ENCODE results near the gene TNRC6B.

TNRC6B gene

DNA sequence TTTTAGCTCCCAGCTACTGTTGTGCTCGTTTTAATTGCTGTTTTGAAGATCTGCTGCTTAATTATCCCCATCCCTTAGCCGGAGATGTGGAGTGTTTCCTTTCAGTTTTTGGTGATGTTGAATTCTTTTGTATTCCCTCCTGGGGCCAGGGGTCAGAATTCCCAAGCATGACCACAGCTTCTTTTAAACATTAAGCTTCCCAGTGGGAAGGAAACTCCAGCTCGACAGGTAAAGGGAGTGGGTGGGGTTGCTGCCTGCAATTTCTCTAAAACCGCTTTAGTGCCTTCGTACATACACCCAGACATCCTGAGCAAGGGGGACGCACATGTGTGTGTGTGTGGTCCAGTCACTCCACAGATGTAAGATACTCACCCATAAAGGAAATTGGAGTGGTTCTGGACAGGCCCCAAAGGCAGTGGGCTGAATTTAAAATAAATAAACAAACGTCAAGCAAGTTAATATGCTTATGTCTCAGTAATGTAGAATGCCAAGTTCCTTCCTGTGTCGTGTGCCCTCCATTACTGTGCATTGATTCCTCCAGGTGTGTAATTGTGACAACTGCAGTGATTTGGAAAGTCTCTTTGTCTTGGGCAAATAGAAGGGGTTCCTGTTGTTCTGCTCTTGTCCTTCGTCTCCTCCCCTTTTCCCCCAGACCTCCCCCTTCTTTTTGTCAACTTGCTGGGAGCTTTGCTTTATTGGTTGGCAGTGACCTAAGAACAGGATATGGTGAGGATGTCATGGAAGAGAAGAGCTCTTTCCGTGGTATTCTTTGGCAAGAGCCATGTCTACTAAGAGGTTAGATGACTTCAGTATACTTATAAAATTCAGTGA lies 149.4 kb downstream of the TNRC6B start:
- DNase-seq (ENCODE audit: low read depth), result no peak

DNA sequence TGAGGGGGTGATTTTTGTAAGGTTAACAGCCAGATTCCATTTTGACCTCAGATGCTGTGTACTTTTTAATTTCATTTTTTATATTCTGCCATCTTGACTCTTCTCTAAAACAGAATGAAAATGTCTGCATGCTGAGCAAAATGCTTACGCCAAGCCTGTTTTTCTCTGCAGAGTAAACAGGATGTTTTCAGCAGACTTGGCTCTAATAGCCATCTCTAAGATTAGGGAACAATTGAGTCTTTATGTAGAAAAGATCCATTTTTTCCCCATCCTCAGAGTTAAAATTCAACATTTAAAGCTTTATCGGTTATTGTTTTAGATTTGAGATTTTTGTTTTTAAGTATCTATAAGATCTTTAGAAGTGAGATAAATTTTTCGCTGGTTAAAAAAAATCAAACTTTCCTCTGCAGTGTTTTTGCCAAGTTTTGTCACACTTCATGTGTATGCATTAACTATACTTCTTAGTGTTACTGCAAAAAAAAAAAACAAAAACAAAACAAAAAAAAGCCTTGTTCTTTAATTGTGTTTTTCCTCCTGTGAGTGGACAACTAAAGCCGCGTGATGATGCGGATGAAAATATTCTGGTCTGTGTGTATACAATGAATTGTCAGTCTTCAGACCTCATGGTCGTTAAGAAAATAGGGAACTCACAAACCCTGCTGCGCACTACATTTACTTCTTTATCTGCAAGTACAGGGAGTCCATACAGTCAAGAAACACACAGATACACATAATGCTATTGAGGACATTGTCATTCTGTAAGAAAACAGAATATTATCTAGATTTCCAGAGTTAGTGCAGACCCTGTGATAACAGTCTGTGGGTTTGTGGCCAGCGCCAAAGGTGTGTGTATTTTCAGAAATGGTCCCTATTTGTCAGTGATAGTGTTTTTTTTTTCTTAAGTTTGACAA lies 151.1 kb downstream of the TNRC6B start:
- DNase-seq (ENCODE audit: low read depth), result no peak

DNA sequence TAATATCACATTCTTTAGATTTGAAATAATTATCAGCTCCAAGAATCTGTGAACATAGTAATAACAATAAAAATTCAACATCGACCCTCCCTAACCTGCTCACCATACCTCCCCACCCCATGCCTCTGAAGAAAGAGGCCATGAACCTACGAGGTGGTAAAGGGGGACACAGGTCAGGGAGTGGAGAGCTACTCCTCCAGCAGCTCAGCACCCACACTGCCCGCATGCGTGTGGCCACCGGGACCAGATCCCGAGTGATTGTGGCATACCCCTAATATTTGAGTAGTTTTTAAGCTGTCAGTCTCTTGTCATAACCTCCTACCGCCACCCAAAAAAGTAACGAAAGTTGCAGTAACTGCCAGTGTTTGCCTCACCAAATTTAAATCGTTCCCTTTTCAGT lies 151.7 kb downstream of the TNRC6B start:
- DNase-seq (ENCODE audit: low read depth), result no peak

DNA sequence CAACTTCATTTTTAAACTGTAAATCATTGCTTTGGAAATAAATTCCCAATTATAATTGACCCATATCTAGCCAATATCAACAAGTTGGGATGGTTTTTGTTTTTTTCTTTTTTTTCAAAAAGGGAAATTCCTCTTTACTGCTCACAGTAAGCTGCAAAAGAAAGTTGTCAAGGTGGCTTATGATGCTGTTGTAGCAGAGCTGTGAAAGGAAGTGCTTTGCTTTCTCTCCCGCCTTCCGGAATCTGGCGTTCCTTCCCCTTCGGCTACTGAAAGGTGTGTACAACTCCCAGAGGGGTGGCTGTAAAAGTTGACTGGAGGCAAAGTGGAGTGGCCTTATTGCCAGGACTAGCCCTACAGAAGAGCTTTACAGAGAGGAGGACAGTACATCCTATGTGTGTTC lies 152.4 kb downstream of the TNRC6B start:
- no peak for DNase-seq (ENCODE audit: low read depth)

DNA sequence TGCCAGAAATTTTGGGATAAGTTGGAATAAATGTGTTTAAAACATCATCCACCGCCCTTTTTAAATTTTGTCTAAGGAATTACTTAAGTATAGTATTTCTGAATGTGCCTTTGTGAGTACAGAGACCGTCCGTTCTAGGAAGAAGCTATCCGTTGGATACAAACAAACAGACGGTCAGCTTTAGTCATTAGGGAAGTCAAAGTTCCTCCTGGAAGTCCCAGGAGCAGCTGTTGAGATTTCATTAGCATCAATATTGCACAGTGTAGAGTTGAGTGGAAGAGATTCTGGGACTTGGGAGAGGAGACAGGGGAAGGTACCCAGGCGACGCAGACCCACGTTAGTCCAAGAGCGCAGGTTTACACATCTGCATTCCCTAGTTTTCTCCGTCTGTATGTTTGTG lies 152.9 kb downstream of the TNRC6B start:
- DNase-seq (ENCODE audit: low read depth), result no peak

DNA sequence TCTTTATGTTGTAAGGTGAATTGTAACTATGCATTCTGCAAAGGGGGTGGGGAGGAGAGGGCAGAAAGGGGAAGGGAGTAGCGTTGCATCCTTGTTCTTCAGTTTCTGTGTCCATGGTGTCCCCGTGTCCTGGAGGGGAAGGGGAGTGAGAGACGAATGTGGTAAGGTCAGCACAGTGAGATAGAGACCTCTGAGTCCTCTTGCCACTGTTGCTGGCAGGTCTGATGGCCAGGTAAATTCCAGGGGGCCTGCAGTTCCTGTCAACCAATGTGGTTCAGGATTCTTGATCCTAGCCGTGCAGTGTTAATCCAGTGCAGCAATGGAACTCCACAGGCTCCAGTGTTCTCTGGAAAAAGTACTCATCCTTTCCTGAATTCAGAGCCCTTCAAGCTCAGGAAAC lies 154.0 kb downstream of the TNRC6B start:
- no peak for DNase-seq (ENCODE audit: low read depth)

DNA sequence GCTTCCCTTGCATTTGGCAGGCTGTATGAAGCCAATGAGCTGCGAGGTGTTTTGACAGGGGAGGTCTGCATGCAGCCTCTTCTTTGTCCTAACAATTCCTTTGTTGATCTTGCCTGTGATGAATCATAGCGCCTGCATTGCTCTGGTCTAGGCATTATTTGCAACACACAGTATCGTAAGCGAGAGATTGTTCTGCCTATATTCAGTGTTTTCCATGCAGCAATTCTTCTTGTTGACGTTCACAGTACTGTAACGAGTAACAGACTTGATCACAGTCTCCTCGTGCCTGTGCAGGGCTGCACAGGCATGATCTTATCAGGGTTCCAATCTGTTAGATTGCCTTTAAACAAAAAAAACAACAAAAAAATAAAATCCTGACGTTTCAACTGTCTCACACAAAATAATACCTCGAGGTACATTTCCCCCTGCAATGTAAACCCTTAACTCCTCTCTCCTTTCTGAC lies 154.6 kb downstream of the TNRC6B start:
- no peak for DNase-seq (ENCODE audit: low read depth)

DNA sequence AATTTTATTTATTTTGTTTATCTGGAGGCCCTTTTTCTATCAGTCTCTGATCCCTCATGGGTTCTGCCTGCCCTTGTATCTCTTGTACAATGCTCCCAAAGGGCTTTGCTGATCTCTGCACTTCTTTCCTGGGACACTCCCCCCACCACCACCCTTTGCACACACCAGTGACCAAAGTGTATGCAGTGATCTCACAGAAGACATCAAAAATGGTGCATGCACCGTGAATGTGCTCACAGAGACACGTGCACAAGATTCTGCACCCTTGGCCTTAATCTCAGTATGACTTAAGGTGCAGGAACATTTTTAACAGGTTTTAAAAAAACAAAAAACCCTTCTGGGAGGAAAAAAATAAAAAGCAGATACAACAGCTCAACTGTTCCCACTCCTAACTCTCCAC lies 156.3 kb downstream of the TNRC6B start:
- no peak for DNase-seq (ENCODE audit: low read depth)

DNA sequence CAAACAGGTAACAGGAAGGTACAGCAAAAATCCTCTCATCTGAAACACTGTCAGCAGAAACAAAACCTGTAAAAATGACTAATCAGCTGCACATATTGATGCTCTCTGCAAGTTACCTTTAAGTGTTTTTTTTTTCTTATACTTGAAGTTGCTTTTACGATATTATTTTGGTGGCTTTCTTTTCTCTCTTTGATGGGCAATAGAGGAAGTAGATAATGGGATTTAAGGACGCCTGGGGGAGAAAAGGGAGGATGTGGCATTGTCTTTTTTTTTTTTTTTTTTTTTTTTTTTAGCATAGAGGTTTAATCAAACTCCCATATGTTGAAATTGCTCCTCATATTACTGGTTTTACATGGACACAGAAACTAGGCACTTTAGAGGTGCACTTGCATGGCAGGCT lies 157.2 kb downstream of the TNRC6B start:
- DNase-seq (ENCODE audit: low read depth), result no peak

DNA sequence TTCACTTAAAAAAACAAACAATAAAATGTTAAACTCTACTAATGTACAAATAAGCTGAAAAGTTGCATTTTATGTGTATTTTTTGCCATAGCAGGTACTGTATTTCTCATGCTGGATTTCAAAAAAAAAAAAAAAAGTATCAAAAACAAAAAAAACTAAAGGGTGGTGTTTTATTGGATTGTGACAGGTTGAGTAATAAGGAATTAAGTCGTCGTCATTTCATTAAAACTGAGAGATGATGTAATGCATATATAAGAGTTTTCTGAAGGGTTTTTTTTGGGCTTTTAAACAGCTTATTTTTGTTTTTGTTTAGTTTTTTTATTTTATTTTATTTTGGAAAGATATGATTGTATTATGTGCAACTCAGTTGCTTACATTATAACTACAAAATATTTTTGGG lies 157.6 kb downstream of the TNRC6B start:
- DNase-seq (ENCODE audit: low read depth), result no peak

DNA sequence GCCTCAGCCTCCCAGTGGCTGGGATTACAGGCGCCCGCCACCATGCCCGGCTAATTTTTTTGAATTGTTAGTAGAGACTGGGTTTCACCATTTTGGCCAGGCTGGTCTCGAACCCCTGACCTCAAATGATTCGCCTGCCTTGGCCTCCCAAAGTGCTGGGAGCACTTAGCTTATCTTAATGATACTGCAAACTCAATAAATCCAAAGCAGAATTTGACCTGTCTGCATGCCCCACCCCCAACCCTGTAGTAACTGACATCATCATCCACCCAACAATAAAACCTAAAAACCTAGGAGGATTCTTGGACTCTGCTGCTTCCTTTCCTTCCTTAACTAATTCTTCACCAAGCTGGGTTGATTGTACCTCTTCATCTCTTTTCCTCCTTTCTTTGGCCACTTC lies 162.3 kb downstream of the TNRC6B start:
- DNase-seq (ENCODE audit: low read depth), result no peak

DNA sequence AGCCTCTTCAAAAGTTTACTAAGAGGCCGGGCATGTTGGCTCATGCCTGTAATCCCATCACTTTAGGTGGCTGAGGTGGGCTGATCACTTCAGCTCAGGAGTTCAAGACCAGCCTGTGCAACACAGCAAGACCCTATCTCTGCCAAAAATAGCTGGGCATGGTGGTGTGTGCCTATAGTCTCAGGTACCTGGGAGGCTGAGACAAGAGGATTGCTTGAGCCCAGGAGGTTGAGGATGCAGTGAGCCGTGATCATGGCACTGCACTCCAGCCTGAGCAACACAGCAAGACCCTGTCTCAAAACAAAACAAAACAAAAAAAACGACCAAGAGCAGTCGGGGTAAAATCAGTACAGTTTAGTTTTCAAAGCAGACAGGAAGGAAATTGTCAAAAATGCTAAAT lies 163.9 kb downstream of the TNRC6B start:
- DNase-seq (ENCODE audit: low read depth), result no peak

DNA sequence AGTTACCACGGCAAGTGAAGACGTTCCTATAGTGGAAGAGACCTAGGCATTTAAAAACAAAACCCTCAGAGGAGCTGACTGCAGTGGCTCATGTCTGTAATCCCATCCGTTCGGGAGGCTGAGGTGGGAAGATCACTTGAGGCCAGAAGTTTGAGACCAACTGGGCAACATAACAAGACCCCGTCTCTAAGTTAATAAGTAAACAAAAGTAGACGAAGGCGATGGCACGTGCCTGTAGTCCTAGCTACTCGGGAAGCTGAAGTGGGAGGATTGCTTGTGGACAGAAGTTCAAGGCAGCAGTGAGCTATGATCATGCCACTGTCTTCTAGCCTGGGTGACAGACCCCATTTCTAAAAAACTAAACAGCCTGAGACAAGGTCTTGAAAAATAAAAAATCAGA lies 164.8 kb downstream of the TNRC6B start:
- no peak for DNase-seq (ENCODE audit: low read depth)

DNA sequence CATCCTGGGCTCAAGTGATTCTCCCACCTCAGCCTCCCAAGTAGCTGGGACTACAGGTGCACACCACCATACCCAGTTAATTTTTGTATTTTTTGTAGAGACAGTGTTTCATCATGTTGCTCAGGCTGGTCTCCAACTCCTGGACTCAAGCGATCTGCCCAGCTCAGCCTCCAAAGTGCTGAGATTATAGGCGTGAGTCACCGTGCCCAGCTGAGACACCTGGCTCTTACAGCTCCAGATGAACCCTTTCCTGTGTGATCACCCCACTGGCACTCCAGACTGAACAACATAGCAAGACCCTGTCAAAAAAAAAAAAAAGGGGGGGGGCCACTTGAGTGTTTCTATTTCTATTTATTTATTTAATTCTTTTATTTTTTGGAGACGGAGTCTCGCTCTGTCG lies 167.5 kb downstream of the TNRC6B start:
- DNase-seq (ENCODE audit: low read depth), result peak; percentile 31

DNA sequence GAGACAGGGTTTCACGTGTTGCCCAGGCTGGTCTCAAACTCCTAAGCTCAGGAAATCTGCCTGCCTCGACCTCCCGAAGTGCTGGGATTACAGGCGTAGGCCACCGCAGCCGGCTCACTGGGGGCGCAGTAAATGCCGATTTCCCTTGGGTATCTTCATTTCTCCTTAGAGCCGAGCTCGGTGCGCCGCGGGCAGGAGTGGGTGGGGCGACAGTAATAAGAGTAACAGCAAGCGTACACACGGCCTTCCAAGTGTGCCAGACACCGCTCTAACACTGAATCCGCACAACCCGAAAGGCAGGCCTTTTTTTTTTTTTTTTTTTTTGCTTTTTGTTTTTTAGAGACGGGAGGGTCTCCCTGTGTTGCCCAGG lies 168.1 kb downstream of the TNRC6B start:
- peak; percentile 51 for DNase-seq (ENCODE audit: low read depth)

DNA sequence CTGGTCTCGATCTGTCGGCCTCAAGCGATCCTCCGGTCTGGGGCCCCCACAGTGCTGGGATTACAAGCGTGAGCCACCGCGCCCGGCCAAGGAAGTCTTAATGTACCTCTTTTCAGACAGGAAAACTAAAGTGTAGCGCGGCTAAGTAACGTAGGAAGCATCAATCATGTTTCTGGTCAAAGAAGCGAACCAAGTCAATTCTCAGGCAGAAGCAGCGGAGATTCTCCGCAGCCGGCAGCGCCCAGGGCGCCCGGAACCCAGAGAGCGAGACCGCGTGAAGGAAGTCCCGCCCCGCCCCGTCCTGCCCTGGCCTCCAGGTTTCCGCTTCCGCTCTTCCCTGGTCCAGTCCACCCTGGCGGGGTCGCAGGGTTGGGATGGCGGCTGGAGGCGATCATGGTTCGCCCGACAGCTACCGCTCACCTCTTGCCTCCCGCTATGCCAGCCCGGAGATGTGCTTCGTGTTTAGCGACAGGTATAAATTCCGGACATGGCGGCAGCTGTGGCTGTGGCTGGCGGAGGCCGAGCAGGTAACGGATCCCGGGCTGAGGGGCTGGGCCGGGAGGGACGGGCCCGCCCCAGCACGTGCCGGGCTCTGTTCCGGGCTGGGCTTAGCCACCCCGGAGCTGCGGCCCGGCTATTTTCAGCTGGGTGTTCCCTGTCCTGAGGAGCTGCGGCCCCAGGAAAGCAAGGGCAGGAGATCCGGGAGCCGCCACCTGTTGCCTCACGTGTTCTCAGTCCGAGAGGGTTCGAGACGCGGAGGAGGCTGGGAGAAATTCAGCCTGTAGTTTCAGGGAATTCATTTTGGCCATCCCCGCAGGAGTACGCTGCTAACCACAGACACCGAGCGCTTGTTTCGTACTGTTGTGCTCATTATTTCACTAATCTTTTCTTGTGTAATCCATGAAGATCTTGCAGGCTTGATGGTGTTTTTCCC lies 168.7 kb downstream of the TNRC6B start, which contains the start of gene ADSL:
Gene ADSL (plus strand): TSS at position 316 of the 934 bp plus-strand sequence. CDS start 59 bp downstream, at position 375.
- DNase-seq (ENCODE audit: low read depth), result peak; percentile 66

DNA sequence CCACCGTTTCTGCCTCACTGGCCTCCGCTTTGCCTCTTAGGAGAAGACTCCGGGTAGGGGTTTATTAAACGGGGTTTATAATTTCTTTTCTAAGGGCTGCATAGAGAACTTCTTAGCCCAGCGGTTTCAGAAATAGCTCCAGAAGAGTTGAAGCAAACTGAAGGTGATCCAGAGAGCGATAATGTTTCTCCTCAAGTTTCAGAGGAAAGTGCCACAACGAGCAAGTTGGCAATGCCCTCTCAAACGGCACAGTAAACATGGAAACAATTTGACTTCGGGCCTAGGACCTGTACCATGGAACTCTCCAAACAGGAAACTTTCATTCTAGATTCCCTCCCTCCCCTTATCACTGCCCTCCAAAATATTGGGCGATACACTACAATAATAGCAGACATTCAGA lies 169.6 kb downstream of the TNRC6B start:
- no peak for DNase-seq (ENCODE audit: low read depth)

DNA sequence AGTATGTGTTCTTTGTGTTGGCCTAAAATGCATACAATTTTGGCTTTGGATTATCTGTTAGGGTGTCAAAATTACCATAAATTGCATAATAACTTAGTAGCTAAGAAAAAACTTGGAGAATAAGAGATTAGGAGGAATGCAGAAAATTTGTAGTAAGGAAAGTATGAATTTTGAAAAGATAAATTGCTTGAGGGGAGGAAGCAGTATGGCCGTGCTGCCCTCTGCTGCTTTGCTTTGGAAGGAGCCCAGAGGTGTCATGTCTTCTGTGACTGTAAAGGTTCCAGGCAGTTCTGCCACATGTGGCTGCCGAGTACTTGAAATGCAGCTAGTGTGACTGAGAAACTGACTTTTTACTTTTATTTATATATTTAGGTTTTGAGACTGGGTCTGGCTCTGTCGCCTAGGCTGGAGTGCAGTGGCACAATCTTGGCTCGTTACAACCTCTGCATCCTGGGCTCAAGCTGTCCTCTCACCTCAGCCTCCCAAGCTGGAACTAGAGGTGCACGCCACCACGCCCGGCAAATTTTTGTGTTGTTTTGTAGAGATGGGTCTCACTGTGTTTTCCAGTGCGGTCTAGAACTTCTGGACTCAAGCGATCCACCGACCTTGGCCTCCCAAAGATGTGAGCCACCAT lies 170.4 kb downstream of the TNRC6B start:
- DNase-seq (ENCODE audit: low read depth), result peak; percentile 61

DNA sequence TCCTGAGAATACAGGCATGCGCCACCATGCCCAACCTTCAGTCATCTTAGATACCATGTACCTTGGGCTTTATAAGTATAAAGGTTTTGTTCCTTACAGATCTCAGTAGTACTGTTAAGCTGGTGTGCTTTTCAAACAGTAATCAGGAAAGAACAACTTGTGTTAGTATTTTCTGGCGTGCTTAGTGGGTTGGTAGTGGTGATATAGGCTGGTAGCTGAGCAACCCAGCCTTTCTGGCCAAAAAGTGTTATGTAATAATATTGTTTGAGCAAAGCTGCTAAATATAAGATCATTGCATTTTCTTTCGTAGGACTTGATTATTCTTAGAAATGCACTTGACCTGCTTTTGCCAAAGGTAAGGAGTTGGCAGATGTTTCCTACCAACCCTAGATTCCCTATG lies 175.0 kb downstream of the TNRC6B start:
- no peak for DNase-seq (ENCODE audit: low read depth)

DNA sequence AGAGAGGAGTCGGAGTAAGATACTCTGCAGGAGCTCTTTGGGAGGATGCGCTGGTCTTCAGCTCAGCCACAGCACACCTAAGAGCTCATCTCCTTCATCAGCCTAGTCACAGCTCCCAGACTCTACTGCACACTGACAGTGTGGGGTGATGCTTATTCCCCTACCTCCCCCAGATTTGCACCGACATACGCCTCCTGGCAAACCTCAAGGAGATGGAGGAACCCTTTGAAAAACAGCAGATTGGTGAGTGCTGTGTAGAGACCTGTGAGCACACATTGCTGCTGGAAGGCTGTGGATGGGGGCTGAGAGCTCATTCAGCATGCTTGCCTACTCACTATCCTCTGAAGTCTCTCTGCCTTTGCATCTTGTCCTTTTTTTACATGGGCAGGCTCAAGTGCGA lies 183.4 kb downstream of the TNRC6B start:
- DNase-seq (ENCODE audit: low read depth), result no peak

DNA sequence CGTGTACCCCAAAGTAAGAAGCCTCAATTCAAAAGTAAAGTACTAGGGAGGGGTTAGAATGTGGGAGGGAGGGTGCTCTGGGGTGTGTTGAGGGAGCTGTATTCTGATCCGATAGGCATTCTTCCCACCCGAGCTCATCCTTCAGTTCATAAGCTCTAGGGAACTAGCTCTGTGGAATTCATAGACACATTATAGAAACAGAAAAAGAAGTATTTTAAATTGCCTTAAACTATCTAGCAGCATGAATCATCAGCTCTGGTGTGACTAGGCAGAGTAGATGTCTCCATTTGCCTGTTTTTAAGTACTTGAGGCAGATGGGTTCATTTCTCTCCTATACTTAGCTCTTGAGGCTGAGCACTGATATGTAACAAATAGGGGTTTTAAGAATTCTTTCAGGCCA lies 185.3 kb downstream of the TNRC6B start:
- no peak for DNase-seq (ENCODE audit: low read depth)
